ENCODE measurements around the gene SOHLH1.

DNA sequence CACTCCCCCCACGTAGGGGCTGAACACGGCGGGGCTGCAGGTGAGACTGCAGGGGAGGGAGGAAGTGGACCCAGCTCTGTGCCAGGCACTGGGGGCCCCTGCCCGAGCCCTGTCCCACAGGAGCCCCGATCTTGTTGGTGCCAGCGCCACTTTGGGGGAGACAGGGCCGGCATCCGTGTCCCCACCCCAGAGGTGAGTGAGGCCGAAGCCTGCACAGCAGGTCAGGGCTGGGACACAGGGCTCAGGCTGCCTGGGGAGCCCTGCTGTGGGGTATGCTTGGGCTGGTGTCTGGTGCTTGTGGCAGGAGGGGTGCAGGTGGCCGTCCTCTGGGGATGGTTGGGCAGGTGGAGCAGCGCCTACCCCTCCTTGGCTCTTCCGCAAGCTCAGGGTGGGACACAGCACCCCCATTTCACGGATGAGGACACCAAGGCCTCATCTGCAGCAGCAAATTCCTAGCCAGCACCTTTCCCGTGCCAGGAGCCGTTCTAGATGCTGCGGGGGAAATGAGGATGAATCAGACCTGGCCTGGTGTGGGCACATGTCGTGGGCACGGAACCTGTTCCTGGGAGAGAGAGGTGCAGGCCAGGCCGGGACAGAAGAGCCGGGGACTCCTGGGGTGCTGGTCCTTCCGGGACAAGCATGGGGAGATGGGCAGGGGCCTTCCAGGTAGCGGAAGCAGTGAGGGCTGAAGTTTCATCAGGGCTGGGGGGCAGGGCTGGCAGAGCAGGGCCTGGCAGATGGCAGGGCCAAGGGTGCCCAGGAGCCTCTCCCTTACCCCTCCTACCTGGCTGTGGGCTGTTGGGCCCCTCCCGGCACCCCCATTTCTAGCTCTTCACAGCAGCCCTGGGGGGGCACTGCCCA, 37.9 kb upstream of the SOHLH1 start:
- TF ChIP-seq, protein P1, sequence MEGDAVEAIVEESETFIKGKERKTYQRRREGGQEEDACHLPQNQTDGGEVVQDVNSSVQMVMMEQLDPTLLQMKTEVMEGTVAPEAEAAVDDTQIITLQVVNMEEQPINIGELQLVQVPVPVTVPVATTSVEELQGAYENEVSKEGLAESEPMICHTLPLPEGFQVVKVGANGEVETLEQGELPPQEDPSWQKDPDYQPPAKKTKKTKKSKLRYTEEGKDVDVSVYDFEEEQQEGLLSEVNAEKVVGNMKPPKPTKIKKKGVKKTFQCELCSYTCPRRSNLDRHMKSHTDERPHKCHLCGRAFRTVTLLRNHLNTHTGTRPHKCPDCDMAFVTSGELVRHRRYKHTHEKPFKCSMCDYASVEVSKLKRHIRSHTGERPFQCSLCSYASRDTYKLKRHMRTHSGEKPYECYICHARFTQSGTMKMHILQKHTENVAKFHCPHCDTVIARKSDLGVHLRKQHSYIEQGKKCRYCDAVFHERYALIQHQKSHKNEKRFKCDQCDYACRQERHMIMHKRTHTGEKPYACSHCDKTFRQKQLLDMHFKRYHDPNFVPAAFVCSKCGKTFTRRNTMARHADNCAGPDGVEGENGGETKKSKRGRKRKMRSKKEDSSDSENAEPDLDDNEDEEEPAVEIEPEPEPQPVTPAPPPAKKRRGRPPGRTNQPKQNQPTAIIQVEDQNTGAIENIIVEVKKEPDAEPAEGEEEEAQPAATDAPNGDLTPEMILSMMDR (IDR thresholded peaks at IDR 0.05): no peak
- TF ChIP-seq POLR2A (IDR thresholded peaks at IDR 0.05): no peak

Data from esophagus squamous epithelium (tissue), 4 donors.